ENCODE results near the gene OCA2.

GRCh38 chr15:27763514-27763913 lies 335.6 kb downstream of the OCA2 start:
- TF ChIP-seq EZH2 (IDR thresholded peaks at IDR 0.05; ENCODE audit: insufficient read depth, poor library complexity, severe bottlenecking) (no peak), EZH2phosphoT487 (IDR thresholded peaks at IDR 0.05; ENCODE audit: insufficient read depth, low read depth) (no peak)

Measured in GM23248 (cell line).